ENCODE measurements around the gene GBP7.

The GBP7 gene

DNA sequence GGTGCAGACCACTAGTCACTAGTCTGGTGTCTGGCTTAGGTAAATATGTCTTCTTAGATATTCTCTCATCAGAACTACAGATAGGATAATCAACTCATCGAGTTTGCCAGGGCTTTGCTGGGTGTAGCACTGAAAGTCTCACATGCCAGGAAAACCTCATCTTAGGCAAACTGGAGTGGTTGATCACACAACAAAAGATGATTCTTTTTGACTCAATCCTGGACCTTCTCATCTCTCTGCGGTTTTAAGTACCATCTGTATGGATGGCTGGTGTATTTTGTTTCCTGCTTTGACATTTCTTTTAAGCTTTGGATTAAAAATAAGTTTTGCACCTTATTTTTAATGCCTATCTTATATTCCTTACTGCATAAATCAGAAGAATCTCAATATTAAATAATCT lies 61.1 kb downstream of the GBP7 start:
- no peak for DNase-seq (ENCODE audit: low spot score)

DNA sequence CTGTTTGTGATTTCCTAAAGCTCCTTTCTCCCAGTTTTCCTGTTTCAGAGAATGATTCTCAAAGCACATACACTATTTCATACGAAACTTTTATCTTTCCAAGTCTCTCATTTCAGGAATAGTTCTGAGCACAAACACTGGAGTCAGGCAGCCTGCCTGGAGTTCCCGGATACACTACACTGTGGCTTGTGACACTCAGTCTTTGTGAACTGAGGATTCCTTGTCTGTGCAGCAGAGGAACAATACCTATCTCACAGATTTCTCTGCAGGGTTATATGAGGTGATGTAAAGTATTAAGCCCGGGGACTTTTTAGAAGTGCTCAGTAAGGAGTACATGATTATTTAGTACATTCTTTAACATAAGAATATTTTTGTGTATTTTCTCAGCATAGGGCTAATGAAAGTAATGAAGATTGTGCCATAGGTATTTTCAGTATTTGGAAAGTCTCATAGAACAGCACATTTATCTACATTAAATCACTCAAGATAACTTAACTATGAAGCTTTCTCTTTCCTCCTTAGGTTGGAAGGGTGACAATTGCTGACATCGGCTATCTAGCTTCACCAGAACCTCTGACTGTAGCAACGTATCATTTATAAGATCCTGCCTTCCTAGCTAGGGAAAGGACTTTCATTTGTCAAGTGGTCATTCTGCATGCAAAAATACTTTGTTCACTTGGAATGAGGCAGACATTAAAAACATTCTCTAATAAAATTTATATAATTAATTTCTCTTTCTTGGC lies 62.8 kb downstream of the GBP7 start:
- DNase-seq (ENCODE audit: low spot score) = no peak

DNA sequence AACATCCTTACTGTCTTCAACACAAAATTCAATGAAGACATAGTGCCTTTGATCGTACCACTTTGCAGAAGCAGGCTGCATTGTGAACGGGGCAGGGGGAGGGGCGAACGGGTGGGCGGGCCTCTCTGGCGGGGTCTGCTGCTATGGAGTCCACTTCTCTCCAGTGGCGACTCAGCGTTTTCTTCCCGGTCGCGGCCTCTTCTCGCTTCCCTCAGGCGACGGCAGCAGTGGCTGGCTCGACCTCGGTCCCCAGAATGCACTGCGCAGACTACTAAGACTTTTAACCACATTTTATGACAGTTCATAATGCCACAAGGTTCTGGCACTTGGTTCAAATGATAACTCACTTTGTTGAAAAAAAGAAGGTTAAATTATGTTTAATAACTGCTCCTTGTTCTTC lies 71.1 kb downstream of the GBP7 start:
- no peak for DNase-seq (ENCODE audit: low spot score)

DNA sequence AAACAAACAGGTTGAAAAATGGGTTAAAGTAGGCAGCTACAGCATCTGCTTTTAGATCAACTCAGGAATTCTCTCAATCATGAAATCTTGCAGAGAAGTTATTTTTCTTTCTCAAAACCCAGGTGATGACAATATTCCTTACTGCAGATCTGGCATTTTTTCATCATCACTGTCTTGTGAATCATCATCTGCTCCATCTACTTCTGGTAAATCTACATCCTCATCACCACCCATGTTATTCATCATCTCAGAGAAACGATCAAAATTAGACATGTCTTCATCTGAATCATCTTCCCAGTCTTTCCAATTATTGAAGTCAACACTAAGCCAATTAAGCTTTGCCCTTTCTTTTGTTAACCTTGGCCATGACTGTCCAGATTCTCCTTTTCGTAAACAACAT lies 71.7 kb downstream of the GBP7 start:
- DNase-seq (ENCODE audit: low spot score) = no peak

DNA sequence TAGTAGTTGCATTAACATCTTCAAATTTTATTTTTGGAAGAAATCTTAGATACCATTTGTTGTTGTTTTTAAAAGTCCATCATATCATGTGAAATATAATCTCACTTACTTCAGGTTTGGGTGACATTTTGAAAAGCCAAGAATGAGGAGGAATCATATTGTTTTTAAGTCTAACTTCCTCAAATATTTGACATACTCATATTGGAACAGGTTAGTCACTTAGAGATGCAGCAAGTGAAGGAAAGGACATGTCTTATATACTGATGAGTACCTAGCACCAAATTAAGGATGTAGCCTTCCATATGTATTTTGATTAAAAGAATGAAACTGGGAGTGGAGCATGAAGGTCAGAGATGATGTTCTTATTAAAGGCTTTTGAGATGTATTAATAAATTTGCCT lies 73.8 kb downstream of the GBP7 start:
- DNase-seq (ENCODE audit: low spot score) = no peak

DNA sequence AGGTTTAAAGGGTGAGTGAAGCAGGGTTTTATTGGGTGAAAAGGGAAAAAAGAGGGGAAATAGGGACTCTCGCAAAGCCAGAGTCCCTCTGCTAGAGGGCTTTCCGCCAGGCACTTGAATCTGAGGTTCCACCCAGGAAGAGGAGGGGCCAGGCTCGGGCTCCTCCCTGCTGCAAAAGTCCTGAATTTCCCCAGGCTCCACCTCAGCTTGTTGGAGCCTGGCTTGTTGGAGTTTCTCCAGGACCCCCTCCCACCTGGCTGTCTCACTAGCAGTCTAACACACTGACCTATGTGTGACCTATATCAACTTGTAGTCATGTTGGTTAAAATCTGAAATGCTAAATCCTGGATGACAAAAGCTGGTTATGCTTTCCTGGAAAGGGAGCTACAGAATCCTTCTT lies 75.4 kb downstream of the GBP7 start:
- no peak for DNase-seq (ENCODE audit: low spot score)

DNA sequence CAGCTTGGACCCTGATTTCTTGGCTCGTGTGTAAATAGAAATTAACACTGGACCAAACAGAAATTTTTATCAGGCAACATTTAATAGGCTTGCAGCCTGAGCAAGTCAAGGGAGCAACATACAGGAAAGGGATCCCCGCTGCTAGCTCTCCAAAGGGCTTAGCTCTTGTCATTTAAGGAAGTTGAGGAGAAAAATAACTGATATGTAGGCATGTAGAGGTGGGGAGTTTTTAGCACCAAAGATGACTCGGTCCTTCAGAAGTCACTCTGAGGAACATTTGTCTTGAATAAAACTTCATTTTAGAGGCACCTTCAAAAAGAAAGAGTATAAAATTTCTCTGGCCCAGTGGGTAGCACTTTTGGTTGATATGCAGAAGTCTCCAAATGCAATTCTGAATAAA lies 76.9 kb downstream of the GBP7 start:
- no peak for DNase-seq (ENCODE audit: low spot score)

DNA sequence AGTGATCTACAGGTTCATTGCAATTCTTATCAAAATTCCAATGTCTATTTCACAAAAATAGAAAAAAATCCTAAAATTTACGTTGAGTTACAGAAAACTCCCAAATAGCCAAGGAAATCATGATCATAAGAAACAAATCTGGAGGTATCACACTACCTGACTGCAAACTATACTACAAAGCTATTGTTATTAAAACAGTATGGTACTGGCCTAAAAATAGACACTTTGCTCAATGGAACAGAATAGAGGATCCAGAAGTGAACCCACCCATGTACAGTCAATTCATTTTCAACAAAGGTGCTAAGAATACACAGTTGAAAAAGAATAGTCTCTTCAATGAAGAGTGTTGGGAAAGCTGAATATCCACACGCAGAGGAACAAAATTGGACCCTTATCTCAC lies 80.1 kb downstream of the GBP7 start:
- no peak for DNase-seq (ENCODE audit: low spot score)

DNA sequence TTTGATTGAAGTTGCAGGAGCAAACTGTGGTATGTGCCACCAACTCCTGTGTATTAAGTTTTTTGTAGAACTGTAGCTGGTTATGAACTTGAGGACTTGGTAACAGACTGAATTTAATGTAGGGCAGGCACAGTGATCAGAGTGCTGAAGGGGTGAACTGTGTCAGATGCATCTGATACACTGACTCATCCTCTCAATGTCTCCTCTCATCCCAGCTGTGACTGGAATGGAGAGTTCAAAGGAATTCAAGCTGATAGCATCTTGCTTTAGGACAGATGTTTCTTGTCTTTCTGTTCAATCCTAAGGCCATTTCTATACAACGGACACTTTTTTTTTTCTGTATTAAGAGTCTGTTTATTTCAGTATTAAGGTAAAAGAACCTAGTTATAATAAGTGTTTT lies 85.8 kb downstream of the GBP7 start:
- DNase-seq (ENCODE audit: low spot score) = no peak

DNA sequence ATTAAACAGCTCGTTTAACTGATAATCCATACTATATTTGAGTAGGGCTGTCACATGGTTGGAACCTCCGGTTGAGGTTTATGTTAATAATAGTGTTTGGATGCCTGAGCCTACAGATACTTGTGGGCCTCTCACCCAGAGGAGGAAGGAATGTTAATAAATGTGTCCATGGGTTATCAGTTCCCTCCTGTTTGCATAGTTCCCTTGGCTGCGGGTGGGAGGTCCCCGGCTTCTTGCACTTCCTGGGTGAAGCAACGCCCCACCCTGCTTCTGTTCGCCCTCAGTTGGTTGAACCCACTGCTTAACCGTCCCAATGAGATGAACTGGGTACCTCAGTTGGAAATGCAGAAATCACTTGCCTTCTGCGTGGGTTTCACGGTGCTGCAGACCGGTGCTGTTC lies 87.2 kb downstream of the GBP7 start:
- DNase-seq (ENCODE audit: low spot score) = no peak

DNA sequence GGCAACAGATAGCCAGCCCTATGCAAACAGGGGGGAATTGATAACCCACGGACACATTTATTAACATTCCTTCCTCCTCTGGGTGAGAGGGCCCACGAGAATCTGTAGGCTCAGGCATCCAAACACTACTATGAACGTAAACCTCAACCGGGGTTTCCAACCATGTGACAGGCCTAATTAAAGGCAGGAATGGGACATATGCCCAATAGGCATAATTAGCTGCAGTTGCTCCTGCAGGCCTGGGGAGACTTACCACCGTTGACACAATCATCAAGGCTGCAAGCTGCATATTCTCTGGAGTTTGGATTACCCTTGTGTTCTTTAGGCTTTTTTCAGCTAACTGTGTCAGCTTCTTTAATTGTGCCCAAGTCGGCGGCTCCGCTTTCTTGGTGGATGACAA lies 88.6 kb downstream of the GBP7 start:
- DNase-seq (ENCODE audit: low spot score) = no peak

DNA sequence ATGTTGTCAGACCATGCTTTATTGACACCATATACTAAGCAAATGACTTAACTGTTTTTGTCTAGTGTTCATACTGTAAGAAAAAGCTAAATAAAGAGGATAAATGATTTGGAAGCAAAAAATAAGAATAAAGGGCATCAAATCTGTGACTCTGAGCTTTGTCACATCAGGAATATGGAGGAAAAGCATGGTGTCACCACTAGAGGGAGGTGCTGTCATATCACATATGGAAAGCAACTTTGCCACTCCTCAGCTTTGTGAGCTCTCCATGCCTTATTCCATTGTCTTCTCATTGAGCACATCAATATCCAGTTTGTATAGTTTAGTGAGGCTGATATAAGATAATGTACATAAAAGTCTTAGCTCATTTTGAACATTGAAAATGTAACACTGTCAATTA lies 90.0 kb downstream of the GBP7 start:
- DNase-seq (ENCODE audit: low spot score) = peak; percentile 31

Data from HuH-7 (cell line).